B cell (primary cell): Measurements from ENCODE around the gene GDF7. TPM values are rescaled to one million over a fixed set of nuclear protein-coding genes. Genes with fewer than 3 reads are reported as not detected.
A peak's percentile ranks its signal among the peaks of the same experiment; 100 is the strongest.

Experiments used
- ATAC-seq: fragments of 200-7000 bp; cut with Tn5 transposase; one replicate; pipeline ENCODE4 v1.10.0; 2021; ENCODE audit warnings: low read depth, mild to moderate bottlenecking, moderate number of reproducible peaks, moderate library complexity
- CTCF ChIA-PET: fragments of 350-600 bp; sonication (Branson Sonifier 250); formaldehyde crosslinking; loops from one replicate; lab custom pipeline; 2021; ENCODE audit warnings: antibody characterized with exemption, inconsistent platforms; lab: Charles Lee
- POLR2A ChIA-PET: fragments of 350-600 bp; sonication (Branson Sonifier 250); formaldehyde crosslinking; loops from one replicate; lab custom pipeline; 2021; ENCODE audit warnings: antibody characterized with exemption; lab: Charles Lee
- DNase-seq: peaks from one replicate; pipeline ENCODE4 v3.0.0; 2013
- H2AFZ ChIP-seq: 2 replicates; pipeline ENCODE4 v1.6.1; 2012; ENCODE audit warnings: mild to moderate bottlenecking, low read depth, low read length; ENCODE audit not compliant: insufficient read depth, poor library complexity, severe bottlenecking
- H3K27ac ChIP-seq, 2 donors: 1 replicate in 1 of 2; 2 replicates in 1 of 2; pipeline ENCODE4 v1.5.1; 2012 to 2013; ENCODE audit warnings: low read length in 2 of 2, mild to moderate bottlenecking in 2 of 2, moderate library complexity in 1 of 2
- H3K27me3 ChIP-seq, 4 experiments: fragments of 200-600 bp in 1 of 4; sonication (generic) in 1 of 4; replicated peaks in 1 of 4; 1 replicate in 2 of 4; 2 replicates in 2 of 4; pipeline versions ENCODE4 v1.6.1 to v1.7.0; 2013 to 2016; ENCODE audit warnings: low read length in 3 of 4, mild to moderate bottlenecking in 2 of 4, mixed read lengths in 1 of 4, moderate library complexity in 1 of 4; ENCODE audit not compliant: insufficient read depth in 4 of 4, control insufficient read depth in 3 of 4; ENCODE audit errors: control extremely low read depth in 1 of 4
- H3K36me3 ChIP-seq, 2 experiments: replicated peaks in 1 of 2; 1 replicate in 1 of 2; 2 replicates in 1 of 2; pipeline versions ENCODE4 v1.6.1 to v1.7.1; 2013; ENCODE audit warnings: low read length in 1 of 2; ENCODE audit not compliant: insufficient read depth in 2 of 2, control insufficient read depth in 1 of 2; ENCODE audit errors: control extremely low read depth in 1 of 2, extremely low read depth in 1 of 2
- H3K4me1 ChIP-seq, 2 donors: fragments of 200-600 bp in 1 of 2; sonication (generic) in 1 of 2; 1 replicate in 1 of 2; 2 replicates in 1 of 2; pipeline versions ENCODE4 v1.5.1 to v1.6.1; 2013 to 2017; ENCODE audit warnings: low read length in 2 of 2; ENCODE audit not compliant: control insufficient read depth in 2 of 2, insufficient read depth in 2 of 2
- H3K4me2 ChIP-seq: replicated peaks from 2 replicates; pipeline ENCODE3; 2012; ENCODE audit warnings: mild to moderate bottlenecking, low read depth, low read length; ENCODE audit not compliant: poor library complexity, severe bottlenecking
- H3K4me3 ChIP-seq, 5 experiments: fragments of 200-600 bp in 1 of 5; sonication (generic) in 1 of 5; 1 replicate in 3 of 5; 2 replicates in 2 of 5; pipeline versions ENCODE4 v1.5.1 to v1.7.0; 2011 to 2016; ENCODE audit warnings: low read length in 4 of 5, mild to moderate bottlenecking in 4 of 5, low read depth in 2 of 5, control low read depth in 1 of 5, moderate library complexity in 1 of 5; ENCODE audit not compliant: insufficient read depth in 1 of 5; ENCODE audit errors: control extremely low read depth in 1 of 5, extremely low read depth in 1 of 5
- H3K79me2 ChIP-seq: fragments of 200-600 bp; sonication (generic); one replicate; pipeline ENCODE4 v1.6.0; 2016; ENCODE audit warnings: low read length; ENCODE audit not compliant: control insufficient read depth, insufficient read depth
- H3K9ac ChIP-seq: fragments of 200-600 bp; sonication (generic); 2 replicates; pipeline ENCODE4 v1.6.1; 2017; ENCODE audit warnings: mild to moderate bottlenecking, low read length, moderate library complexity
- H3K9me3 ChIP-seq, 3 donors: one replicate each; pipeline versions ENCODE4 v1.6.1 to v1.7.1; 2013; ENCODE audit warnings: low read length in 2 of 3; ENCODE audit not compliant: control insufficient read depth in 2 of 3, insufficient read depth in 1 of 3; ENCODE audit errors: control extremely low read depth in 1 of 3
- H4K20me1 ChIP-seq: 2 replicates; pipeline ENCODE4 v1.6.0; 2012; ENCODE audit warnings: mild to moderate bottlenecking, low read length; ENCODE audit not compliant: insufficient read depth, control insufficient read depth, poor library complexity, severe bottlenecking
- H3K27ac Mint-ChIP-seq: one replicate; pipeline ENCODE4 v1.8.0; 2021; ENCODE audit warnings: mixed read lengths
- H3K27me3 Mint-ChIP-seq: one replicate; pipeline ENCODE4 v1.8.0; 2021; ENCODE audit warnings: mixed read lengths
- H3K4me1 Mint-ChIP-seq: one replicate; pipeline ENCODE4 v1.8.0; 2021; ENCODE audit warnings: mixed read lengths
- H3K4me3 Mint-ChIP-seq: one replicate; pipeline ENCODE4 v1.8.0; 2021; ENCODE audit warnings: mixed read lengths
- H3K9me3 Mint-ChIP-seq: one replicate; pipeline ENCODE4 v1.8.0; 2022; ENCODE audit warnings: mixed read lengths; ENCODE audit not compliant: insufficient read depth
- CTCF ChIP-seq: fragments of 200-600 bp; IDR thresholded peaks from one replicate; pipeline ENCODE4 v1.8.0; 2022; ENCODE audit warnings: antibody characterized with exemption, mild to moderate bottlenecking
- EZH2 ChIP-seq: IDR thresholded peaks from 2 replicates; pipeline ENCODE4 v1.6.1; 2012; ENCODE audit warnings: borderline replicate concordance, low read depth, mild to moderate bottlenecking, moderate library complexity, low read length; ENCODE audit not compliant: insufficient read depth, poor library complexity, severe bottlenecking
- WGBS: methylation state at CpG from one replicate; pipeline ENCODE4 v1.1.5; 2013; ENCODE audit warnings: missing lambda C conversion rate; ENCODE audit not compliant: insufficient coverage; 5-methylcytosine and 5-hydroxymethylcytosine counted together
- intact Hi-C: fragments of 100-400 bp; cut with micrococcal nuclease; formaldehyde crosslinking; loops from one replicate; pipeline ENCODE4 v1.10.0; 2022
- polyA plus RNA-seq: library from polyadenylated mRNA; depleted of rRNA; stranded (reverse); fragments of >200 nt; gene quantifications from 2 replicates; pipeline ENCODE4 v1.2.3, GENCODE V29; 2012
- total RNA-seq, 2 donors: library from RNA; stranded (reverse); fragments of 120-200 nt in 1 of 2; gene quantifications; 1 replicate in 1 of 2; 2 replicates in 1 of 2; pipeline versions ENCODE4 v1.2.3 to v1.2.4, GENCODE V29; 2013 to 2022

The GDF7 gene
- total and polyA plus RNA-seq, 2 donors (not counting 1 experiment from before 2014, with no cell fraction given): 7.0 to 15.3 TPM

DNA sequence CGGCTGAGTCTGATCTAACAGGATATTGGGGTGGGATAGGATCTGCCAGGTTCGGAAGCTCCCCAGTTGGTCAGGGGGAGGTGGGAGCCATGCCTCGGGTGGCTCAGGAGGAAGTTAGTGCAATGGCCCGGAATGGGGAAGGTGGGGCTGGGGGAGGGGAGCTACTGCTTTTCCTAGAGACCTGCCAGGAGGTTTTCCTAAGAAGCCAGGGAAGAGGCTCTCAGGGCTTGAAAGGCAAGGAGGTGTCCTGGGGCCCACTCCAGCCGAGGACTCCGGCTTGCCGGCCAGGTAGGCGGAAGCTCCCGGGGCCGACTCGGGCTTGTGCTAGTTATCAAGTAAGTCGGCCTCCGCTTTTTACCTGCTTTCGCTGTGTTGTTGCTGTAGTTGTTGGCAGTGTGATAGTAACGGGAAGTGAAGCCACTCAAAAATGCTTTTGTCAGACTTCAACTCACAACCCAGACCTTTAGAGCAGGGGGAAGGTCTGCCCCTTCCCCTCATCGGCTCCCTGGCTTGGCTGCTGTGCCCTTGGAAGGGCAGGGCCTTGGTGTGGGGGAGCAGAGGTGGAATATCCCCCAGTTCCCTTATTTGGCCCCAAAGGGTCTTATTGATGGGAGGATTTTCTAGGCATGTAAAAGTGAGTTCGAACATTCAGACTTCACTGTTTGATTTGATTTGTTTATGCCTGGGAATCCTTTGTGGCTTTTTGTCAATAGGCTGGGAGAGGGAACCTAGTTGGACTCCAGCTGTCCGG lies 5.4 kb downstream of the GDF7 start:
- Mint-ChIP-seq H3K4me3 (peak overlapping the region; percentile 47), H3K9me3 (no peaks in the 10 kb centered on the region), H3K4me1 (peaks cover 60% of the 10 kb centered on the region), H3K27ac (peak overlapping the region; percentile 84), H3K27me3 (peaks cover 3% of the 10 kb centered on the region)
- intact Hi-C loops: no loop called here
- WGBS: 62% methylated on average over 15 of the region's 18 CpGs
- Histone ChIP-seq H3K27ac (peak overlapping the region in 1 of 2 donors; percentile 3), H4K20me1 (no peaks in the 10 kb centered on the region), H2AFZ (no peak overlapping the region), H3K4me1 (peaks cover 49 to 91% of the 10 kb centered on the region in 2 donors), H3K4me2 (peak overlapping the region; percentile 19), H3K79me2 (peaks cover 3% of the 10 kb centered on the region), H3K9ac (no peak overlapping the region), H3K36me3 (peaks cover 0 to 11% of the 10 kb centered on the region in 2 experiments), H3K4me3 (peak overlapping the region in 2 of 5 experiments; percentile 6 to 15), H3K9me3 (peaks cover 0 to 24% (median 0%) of the 10 kb centered on the region in 3 donors), H3K27me3 (peaks cover 0 to 46% (median 19%) of the 10 kb centered on the region in 4 experiments)
- TF ChIP-seq CTCF (no peak), EZH2 (no peak)
- peak; percentile 55 for DNase-seq
- ChIA-PET POLR2A (interaction anchor here (0.7 kb wide), 1 partner anchor 261 kb away, joined by 3 read pairs; no protein-coding TSS in a partner anchor), CTCF (interaction anchor here (8.8 kb wide), 1 partner anchor 11 kb away, joined by 160 read pairs; no protein-coding TSS in a partner anchor)
- no peak for ATAC-seq
